Measurements from ENCODE around the gene COLGALT1.

DNA sequence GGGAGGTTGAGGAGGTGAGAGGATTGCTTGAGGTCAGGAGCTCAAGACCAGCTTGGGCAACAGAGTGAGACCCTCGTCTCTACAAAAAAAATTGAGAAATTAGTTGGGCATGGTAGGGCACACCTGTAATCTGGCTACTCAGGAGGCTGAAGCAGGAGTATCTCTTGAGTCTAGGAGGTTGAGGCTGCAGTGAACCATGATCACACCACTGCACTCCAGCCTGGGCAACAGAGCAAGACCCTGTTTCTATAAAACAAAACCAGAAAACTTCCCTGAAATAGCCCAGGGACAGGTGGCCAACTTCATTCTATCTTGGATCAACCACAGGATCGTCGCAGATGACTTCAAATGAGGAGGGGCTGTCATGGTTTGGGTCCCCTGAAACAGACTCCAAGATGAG lies 28.7 kb downstream of the COLGALT1 start:
- TF ChIP-seq SP4 (IDR thresholded peaks at IDR 0.05; ENCODE audit: low read length) (no peak), EZH2 (IDR thresholded peaks at IDR 0.05; ENCODE audit: low read depth, low read length, severe bottlenecking) (no peak), YY1 (IDR thresholded peaks at IDR 0.05; ENCODE audit: low read depth, low read length) (no peak)
- TF ChIP-seq, protein P1, sequence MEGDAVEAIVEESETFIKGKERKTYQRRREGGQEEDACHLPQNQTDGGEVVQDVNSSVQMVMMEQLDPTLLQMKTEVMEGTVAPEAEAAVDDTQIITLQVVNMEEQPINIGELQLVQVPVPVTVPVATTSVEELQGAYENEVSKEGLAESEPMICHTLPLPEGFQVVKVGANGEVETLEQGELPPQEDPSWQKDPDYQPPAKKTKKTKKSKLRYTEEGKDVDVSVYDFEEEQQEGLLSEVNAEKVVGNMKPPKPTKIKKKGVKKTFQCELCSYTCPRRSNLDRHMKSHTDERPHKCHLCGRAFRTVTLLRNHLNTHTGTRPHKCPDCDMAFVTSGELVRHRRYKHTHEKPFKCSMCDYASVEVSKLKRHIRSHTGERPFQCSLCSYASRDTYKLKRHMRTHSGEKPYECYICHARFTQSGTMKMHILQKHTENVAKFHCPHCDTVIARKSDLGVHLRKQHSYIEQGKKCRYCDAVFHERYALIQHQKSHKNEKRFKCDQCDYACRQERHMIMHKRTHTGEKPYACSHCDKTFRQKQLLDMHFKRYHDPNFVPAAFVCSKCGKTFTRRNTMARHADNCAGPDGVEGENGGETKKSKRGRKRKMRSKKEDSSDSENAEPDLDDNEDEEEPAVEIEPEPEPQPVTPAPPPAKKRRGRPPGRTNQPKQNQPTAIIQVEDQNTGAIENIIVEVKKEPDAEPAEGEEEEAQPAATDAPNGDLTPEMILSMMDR (IDR thresholded peaks at IDR 0.05; ENCODE audit: control extremely low read depth in 1 of 3, insufficient read depth in 1 of 3, low read depth in 1 of 3, low read length in 3 of 3): no peak
